Loucy (cell line): ENCODE measurements around the gene SYT9.

Experiments used
- EZH2phosphoT487 ChIP-seq: fragments of 200-600 bp; IDR thresholded peaks from 2 replicates; pipeline ENCODE4 v1.6.1; 2018; ENCODE audit warnings: antibody characterized with exemption, mild to moderate bottlenecking, moderate library complexity, borderline replicate concordance
- TF ChIP-seq, protein P1 (sequence below): fragments of 200-600 bp; sonication (generic); conservative IDR thresholded peaks from 2 replicates; pipeline ENCODE4 v1.5.1; 2014; ENCODE audit warnings: mild to moderate bottlenecking, antibody characterized with exemption, low read length

DNA sequence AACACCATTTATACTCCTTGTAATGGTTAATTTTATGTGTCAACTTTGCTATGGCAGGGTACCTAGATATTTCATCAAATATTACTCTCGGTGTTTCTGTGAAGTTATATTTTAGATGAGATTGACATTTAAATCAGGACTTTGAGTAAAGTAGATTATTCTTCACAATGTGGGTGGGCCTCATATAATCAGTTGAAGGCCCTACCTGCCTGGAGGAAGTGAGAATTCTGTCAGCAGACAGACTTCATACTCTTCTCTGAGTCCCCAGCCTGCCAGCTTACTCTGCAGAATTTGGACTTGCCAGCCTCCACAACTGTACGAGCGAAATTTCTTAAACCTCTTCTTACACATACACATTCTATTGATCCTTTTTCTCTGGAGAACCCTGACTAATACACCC lies 49.3 kb upstream of the SYT9 start:
- TF ChIP-seq, protein P1, sequence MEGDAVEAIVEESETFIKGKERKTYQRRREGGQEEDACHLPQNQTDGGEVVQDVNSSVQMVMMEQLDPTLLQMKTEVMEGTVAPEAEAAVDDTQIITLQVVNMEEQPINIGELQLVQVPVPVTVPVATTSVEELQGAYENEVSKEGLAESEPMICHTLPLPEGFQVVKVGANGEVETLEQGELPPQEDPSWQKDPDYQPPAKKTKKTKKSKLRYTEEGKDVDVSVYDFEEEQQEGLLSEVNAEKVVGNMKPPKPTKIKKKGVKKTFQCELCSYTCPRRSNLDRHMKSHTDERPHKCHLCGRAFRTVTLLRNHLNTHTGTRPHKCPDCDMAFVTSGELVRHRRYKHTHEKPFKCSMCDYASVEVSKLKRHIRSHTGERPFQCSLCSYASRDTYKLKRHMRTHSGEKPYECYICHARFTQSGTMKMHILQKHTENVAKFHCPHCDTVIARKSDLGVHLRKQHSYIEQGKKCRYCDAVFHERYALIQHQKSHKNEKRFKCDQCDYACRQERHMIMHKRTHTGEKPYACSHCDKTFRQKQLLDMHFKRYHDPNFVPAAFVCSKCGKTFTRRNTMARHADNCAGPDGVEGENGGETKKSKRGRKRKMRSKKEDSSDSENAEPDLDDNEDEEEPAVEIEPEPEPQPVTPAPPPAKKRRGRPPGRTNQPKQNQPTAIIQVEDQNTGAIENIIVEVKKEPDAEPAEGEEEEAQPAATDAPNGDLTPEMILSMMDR, result no peak
- TF ChIP-seq EZH2phosphoT487, result no peak
